Transverse colon (tissue), 4 donors: ENCODE measurements around the gene RABGGTA. TPM values are rescaled to one million over a fixed set of nuclear protein-coding genes. Genes with fewer than 3 reads are reported as not detected.
A peak's percentile ranks its signal among the peaks of the same experiment; 100 is the strongest.

Experiments
- DNase-seq: peaks from one replicate; pipeline ENCODE4 v3.0.0-alpha.2; 2019
- H3K27ac ChIP-seq, 4 donors: fragments of 200-600 bp; sonication (generic); 2 replicates each; pipeline ENCODE4 v1.5.1; 2016 to 2018; ENCODE audit warnings: inconsistent platforms in 4 of 4
- H3K27me3 ChIP-seq: fragments of 200-600 bp; sonication (generic); 2 replicates; pipeline ENCODE4 v1.5.1; 2017; ENCODE audit warnings: inconsistent platforms
- H3K36me3 ChIP-seq, 4 donors: fragments of 200-600 bp; sonication (generic); 2 replicates each; pipeline ENCODE4 v1.5.1; 2017 to 2019; ENCODE audit warnings: inconsistent platforms in 4 of 4
- H3K4me1 ChIP-seq, 4 donors: fragments of 200-600 bp; sonication (generic); 2 replicates each; pipeline ENCODE4 v1.5.1; 2017 to 2020; ENCODE audit warnings: inconsistent platforms in 4 of 4
- H3K4me3 ChIP-seq, 4 donors: fragments of 200-600 bp; sonication (generic); 1 replicate in 1 of 4; 2 replicates in 3 of 4; pipeline versions ENCODE4 v1.5.1 to v1.6.1; 2017 to 2019; ENCODE audit warnings: inconsistent platforms in 4 of 4
- H3K9me3 ChIP-seq, 2 donors: fragments of 200-600 bp; sonication (generic); 2 replicates each; pipeline ENCODE4 v1.5.1; 2017 to 2019; ENCODE audit warnings: inconsistent platforms in 2 of 2
- EP300 ChIP-seq: sonication (generic); formaldehyde crosslinking; IDR thresholded peaks from one replicate; pipeline ENCODE4 v1.6.1; 2017; ENCODE audit warnings: antibody characterized with exemption, low read depth
- POLR2A ChIP-seq: fragments of 450-650 bp; IDR thresholded peaks from one replicate; pipeline ENCODE4 v1.6.1; 2016; ENCODE audit warnings: antibody characterized with exemption, mild to moderate bottlenecking, moderate library complexity
- POLR2AphosphoS5 ChIP-seq, 3 donors: sonication (generic); formaldehyde crosslinking; IDR thresholded peaks; one replicate each; pipeline ENCODE4 v1.6.1; 2016; ENCODE audit warnings: antibody characterized with exemption in 3 of 3
- WGBS, 2 donors: methylation state at CpG; one replicate each; pipeline ENCODE4 v1.1.5; 2018; ENCODE audit warnings: low coverage in 1 of 2; 5-methylcytosine and 5-hydroxymethylcytosine counted together
- in situ Hi-C, 4 donors: fragments of 200-750 bp; cut with MboI; loops; one replicate each; pipeline versions ENCODE4 v1.15.0 to v1.15.1; 2017; ENCODE audit warnings: low sequenced_read_pairs in 3 of 4, low pct_ligation_motif_present in 1 of 4, low pct_unique_long_range_greater_than_20kb in 1 of 4
- intact Hi-C: fragments of 100-400 bp; cut with DNase I; formaldehyde crosslinking; loops from one replicate; pipeline ENCODE4 v1.15.1; 2023; ENCODE audit warnings: low total_unique reads
- total RNA-seq, 4 donors: library from RNA; depleted of rRNA; stranded (reverse); fragments of >200 nt; gene quantifications; one replicate each; pipeline ENCODE4 v1.1.0, GENCODE V29; 2016
- TF ChIP-seq, protein P1 (sequence below), 5 experiments: fragments of 200-600 bp in 3 of 5; fragments of 450-650 bp in 2 of 5; sonication (generic) in 3 of 5; IDR thresholded peaks; 1 replicate in 2 of 5; 2 replicates in 3 of 5; pipeline ENCODE4 v1.5.1; 2016 to 2017; ENCODE audit warnings: antibody characterized with exemption in 5 of 5, inconsistent platforms in 3 of 5, mild to moderate bottlenecking in 2 of 5, moderate library complexity in 1 of 5

The RABGGTA gene
- total RNA-seq, 4 donors from 2014 or later, result 47.3 to 227 (median 53.0) TPM

DNA sequence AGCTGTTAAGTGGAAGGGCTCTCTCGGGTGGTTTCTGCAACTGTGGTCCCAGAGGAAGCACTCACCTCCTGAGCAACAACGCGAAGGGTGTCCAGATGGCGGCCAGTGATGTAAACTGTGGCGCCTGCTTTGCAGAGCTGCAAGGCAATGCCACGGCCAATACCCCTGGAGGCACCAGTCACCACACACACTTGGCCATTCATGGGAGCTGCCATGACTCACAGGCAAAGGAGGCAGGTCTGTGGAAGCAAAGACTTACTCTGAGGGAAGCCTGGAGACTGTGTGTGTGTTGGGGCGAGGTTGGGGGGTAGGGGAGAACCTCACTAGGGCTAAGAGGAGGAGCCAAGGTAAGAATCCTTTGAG, 27.5 kb upstream of the RABGGTA start:
- in situ Hi-C loops, result loop anchor here in 1 of 4 donors (5.0 kb wide), 1 partner anchor 57 kb away; the partner anchor contains the start of gene TINF2
- DNase-seq, result no peak
- 35 to 67% methylated on average over 5 to 7 of the region's 7 CpGs for WGBS, 2 donors
- Histone ChIP-seq H3K36me3 (peaks cover 0 to 34% (median 15%) of the 10 kb centered on the region in 4 donors), H3K27ac (peak overlapping the region; percentile 89 to 94 (median 92)), H3K9me3 (no peaks in the 10 kb centered on the region), H3K4me1 (peaks cover 18 to 43% (median 24%) of the 10 kb centered on the region in 4 donors), H3K4me3 (peak overlapping the region; percentile 72 to 91 (median 79)), H3K27me3 (no peaks in the 10 kb centered on the region)
- no peak for TF ChIP-seq POLR2AphosphoS5 (IDR thresholded peaks at IDR 0.05)
- no peak for TF ChIP-seq POLR2A
- TF ChIP-seq, protein P1, sequence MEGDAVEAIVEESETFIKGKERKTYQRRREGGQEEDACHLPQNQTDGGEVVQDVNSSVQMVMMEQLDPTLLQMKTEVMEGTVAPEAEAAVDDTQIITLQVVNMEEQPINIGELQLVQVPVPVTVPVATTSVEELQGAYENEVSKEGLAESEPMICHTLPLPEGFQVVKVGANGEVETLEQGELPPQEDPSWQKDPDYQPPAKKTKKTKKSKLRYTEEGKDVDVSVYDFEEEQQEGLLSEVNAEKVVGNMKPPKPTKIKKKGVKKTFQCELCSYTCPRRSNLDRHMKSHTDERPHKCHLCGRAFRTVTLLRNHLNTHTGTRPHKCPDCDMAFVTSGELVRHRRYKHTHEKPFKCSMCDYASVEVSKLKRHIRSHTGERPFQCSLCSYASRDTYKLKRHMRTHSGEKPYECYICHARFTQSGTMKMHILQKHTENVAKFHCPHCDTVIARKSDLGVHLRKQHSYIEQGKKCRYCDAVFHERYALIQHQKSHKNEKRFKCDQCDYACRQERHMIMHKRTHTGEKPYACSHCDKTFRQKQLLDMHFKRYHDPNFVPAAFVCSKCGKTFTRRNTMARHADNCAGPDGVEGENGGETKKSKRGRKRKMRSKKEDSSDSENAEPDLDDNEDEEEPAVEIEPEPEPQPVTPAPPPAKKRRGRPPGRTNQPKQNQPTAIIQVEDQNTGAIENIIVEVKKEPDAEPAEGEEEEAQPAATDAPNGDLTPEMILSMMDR (IDR thresholded peaks at IDR 0.05), result no peak
- no peak for TF ChIP-seq EP300
- intact Hi-C loops, result loop anchor here (5.0 kb wide), 1 partner anchor 162 kb away; the partner anchor contains the start of gene PSME1

GRCh38 chr14:24297190-24297964, 26.0 kb upstream of the RABGGTA start:
- whole genome bisulfite sequencing, 2 donors, result 38 to 40% methylated on average over 5 of the region's 5 CpGs
- Histone ChIP-seq H3K27ac (peak overlapping the region in 2 of 4 donors; percentile 15 to 21), H3K9me3 (no peaks in the 10 kb centered on the region), H3K27me3 (no peaks in the 10 kb centered on the region), H3K4me3 (no peak overlapping the region), H3K4me1 (peaks cover 18 to 43% (median 24%) of the 10 kb centered on the region in 4 donors), H3K36me3 (peaks cover 0 to 27% (median 10%) of the 10 kb centered on the region in 4 donors)
- no peak for DNase-seq
- in situ Hi-C loops, result loop anchor here in 1 of 4 donors (5.0 kb wide), 1 partner anchor 55 kb away; the partner anchor contains the start of gene TINF2
- intact Hi-C loops, result loop anchor here (5.0 kb wide), 1 partner anchor 160 kb away; the partner anchor contains the start of gene PSME1
- TF ChIP-seq, protein P1 (IDR thresholded peaks at IDR 0.05), result peak; percentile 10 to 57 (median 41)
- TF ChIP-seq POLR2A, result no peak

- intact Hi-C loops (loop anchor here (5.0 kb wide), 1 partner anchor 159 kb away; the partner anchor contains the start of gene PSME1), in situ Hi-C loops (loop anchor here in 1 of 4 donors (5.0 kb wide), 1 partner anchor 54 kb away; the partner anchor contains the start of gene TINF2)
- Histone ChIP-seq H3K4me1 (peaks cover 18 to 43% (median 24%) of the 10 kb centered on the region in 4 donors), H3K4me3 (no peak overlapping the region), H3K27me3 (no peaks in the 10 kb centered on the region), H3K27ac (peak overlapping the region in 1 of 4 donors; percentile 28), H3K36me3 (peaks cover 0 to 23% (median 9%) of the 10 kb centered on the region in 4 donors), H3K9me3 (no peaks in the 10 kb centered on the region)
- peak; percentile 54 for DNase-seq
- 64 to 73% methylated on average over 8 to 12 of the region's 12 CpGs for WGBS, 2 donors
- TF ChIP-seq POLR2A (no peak), POLR2AphosphoS5 (IDR thresholded peaks at IDR 0.05) (no peak), EP300 (no peak)
- TF ChIP-seq, protein P1 (IDR thresholded peaks at IDR 0.05), result peak; percentile 49 to 70 (median 68)
Measured at GRCh38 chr14:24296341-24297157, 25.2 kb upstream of the RABGGTA start.
